KMS-11 (cell line): ENCODE measurements around the gene NRBF2.

Experiments
- H2AFZ ChIP-seq: fragments of 200-600 bp; sonication (generic); 2 replicates; pipeline ENCODE4 v1.6.1; 2016; ENCODE audit warnings: antibody characterized with exemption, mixed run types, low read depth
- H3K27ac ChIP-seq: fragments of 200-600 bp; sonication (generic); 2 replicates; pipeline ENCODE4 v1.6.1; 2016; ENCODE audit warnings: mild to moderate bottlenecking, mixed run types
- H3K27me3 ChIP-seq: fragments of 200-600 bp; sonication (generic); 2 replicates; pipeline ENCODE4 v1.6.1; 2017; ENCODE audit warnings: mild to moderate bottlenecking, low read depth, mixed run types, moderate library complexity; ENCODE audit not compliant: insufficient read depth
- H3K36me3 ChIP-seq: fragments of 200-600 bp; sonication (generic); 2 replicates; pipeline ENCODE4 v1.6.1; 2017; ENCODE audit warnings: mild to moderate bottlenecking, mixed run types; ENCODE audit not compliant: insufficient read depth
- H3K4me1 ChIP-seq: fragments of 200-600 bp; sonication (generic); 2 replicates; pipeline ENCODE4 v1.6.1; 2016; ENCODE audit warnings: mild to moderate bottlenecking, low read depth, mixed run types; ENCODE audit not compliant: poor library complexity, severe bottlenecking
- H3K4me2 ChIP-seq: fragments of 200-600 bp; sonication (generic); 2 replicates; pipeline ENCODE4 v1.7.0; 2016; ENCODE audit warnings: mild to moderate bottlenecking, mixed run types
- H3K4me3 ChIP-seq: fragments of 200-600 bp; sonication (generic); IDR thresholded peaks from 2 replicates; pipeline ENCODE4 v1.6.1; 2017; ENCODE audit warnings: low read depth, low read length, mixed read lengths; ENCODE audit not compliant: insufficient read depth
- H3K79me2 ChIP-seq: fragments of 200-600 bp; sonication (generic); 2 replicates; pipeline ENCODE4 v1.6.1; 2016; ENCODE audit warnings: low read depth, mixed run types; ENCODE audit not compliant: insufficient read depth
- H3K9ac ChIP-seq: fragments of 200-600 bp; sonication (generic); 2 replicates; pipeline ENCODE4 v1.6.1; 2016; ENCODE audit warnings: mild to moderate bottlenecking, mixed run types
- H4K20me1 ChIP-seq: fragments of 200-600 bp; sonication (generic); 2 replicates; pipeline ENCODE4 v1.6.1; 2016; ENCODE audit warnings: mild to moderate bottlenecking, mixed run types; ENCODE audit not compliant: insufficient read depth
- CTCF ChIP-seq: fragments of 200-600 bp; sonication (generic); conservative IDR thresholded peaks from 2 replicates; pipeline ENCODE4 v1.6.1; 2017; ENCODE audit warnings: low read depth, mild to moderate bottlenecking, antibody characterized with exemption, low read length, moderate library complexity, mixed read lengths

Gene NRBF2

DNA sequence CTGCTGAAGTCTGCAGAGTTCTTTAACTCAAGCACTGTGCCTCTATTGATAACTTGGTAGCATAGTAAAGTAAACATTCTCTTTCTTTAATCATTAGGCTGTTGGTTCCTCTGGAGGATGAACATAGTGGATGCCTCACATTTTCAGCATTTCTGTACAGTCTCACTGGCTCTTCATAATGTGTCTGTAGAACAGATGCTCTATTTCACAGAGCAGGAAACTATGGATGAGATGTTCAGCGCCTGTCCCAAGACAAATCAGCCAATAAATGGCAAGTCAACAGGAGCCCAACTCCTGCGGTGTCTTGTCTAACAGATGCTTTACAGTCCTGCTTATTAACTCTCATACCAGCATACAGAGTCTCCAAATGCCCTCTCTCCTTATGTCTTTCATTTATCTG lies 36.5 kb downstream of the NRBF2 start:
- H3K36me3 ChIP-seq, result no peaks in the 10 kb centered on the region

DNA sequence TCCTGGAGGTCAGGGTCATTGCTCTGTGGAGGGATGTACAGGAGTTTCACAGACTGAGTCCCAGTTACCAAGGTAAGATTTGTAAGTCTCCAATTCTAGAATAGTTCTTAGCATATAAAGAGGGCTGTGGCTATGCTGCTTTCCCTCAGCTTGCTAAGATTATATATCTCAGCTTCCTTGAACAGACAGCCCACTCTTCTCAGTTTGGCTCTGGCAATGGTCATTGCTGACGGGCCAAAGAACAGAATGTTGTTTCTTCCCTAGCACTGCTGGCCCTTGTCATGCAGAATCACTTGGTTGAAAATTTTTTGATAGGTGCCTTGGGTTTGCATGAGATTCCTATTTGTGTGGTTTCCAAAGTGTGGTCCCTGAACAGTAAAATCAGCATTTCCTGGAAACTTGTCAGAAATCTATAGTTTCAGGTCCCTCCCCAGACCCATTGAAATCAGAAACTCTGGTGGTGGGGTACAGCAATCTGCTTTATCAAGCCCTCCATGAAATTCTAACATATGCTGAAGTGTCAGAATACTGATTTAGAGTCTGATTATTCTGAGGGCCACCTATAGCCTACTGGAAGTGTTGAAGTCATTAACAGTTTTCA lies 38.2 kb downstream of the NRBF2 start:
- Histone ChIP-seq H3K27me3 (no peaks in the 10 kb centered on the region), H3K9ac (no peak overlapping the region), H2AFZ (no peak overlapping the region), H3K27ac (no peak overlapping the region), H4K20me1 (no peaks in the 10 kb centered on the region), H3K4me2 (peak overlapping the region; percentile 1; the same call in 1 of the 2 replicates), H3K79me2 (no peaks in the 10 kb centered on the region; the same call in 1 of the 2 replicates), H3K36me3 (peaks cover 3% of the 10 kb centered on the region; the same call in 1 of the 2 replicates), H3K4me1 (peaks cover 46% of the 10 kb centered on the region), H3K4me3 (no peak overlapping the region)
- no peak for TF ChIP-seq CTCF

More for the DNA sequence above, 36.5 kb downstream of the NRBF2 start:
- Histone ChIP-seq H4K20me1 (no peaks in the 10 kb centered on the region), H3K27ac (no peak overlapping the region), H2AFZ (no peak overlapping the region), H3K79me2 (no peaks in the 10 kb centered on the region; the same call in 1 of the 2 replicates), H3K4me1 (peaks cover 38% of the 10 kb centered on the region), H3K27me3 (no peaks in the 10 kb centered on the region), H3K9ac (no peak overlapping the region), H3K4me2 (no peak overlapping the region), H3K4me3 (no peak overlapping the region)
- no peak for TF ChIP-seq CTCF

DNA sequence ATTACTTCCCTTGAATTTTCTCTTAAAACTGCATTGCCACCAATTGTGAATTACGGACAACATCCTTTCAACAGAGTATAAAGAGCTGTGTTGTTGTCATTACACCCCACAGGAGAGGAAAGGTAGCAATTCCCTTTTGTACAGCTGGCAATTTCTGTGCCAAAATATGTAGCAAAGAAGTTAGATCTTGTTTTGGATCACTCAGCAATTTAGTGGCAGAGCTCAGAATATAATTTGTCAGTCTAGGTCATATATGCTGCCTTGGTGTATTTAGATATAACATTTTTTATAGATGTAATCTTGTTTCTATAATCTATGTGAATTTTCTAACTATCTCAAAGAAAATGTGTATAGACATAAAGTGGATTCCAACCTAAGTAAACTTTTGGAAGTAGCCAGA lies 38.8 kb downstream of the NRBF2 start:
- peak overlapping the region; percentile 1; the same call in 1 of the 2 replicates for H3K4me2 ChIP-seq
- peaks cover 46% of the 10 kb centered on the region for H3K4me1 ChIP-seq
- no peak overlapping the region for H2AFZ ChIP-seq
- H3K27ac ChIP-seq, result no peak overlapping the region
- H3K36me3 ChIP-seq, result peaks cover 3% of the 10 kb centered on the region; the same call in 1 of the 2 replicates
- no peaks in the 10 kb centered on the region for H4K20me1 ChIP-seq
- H3K27me3 ChIP-seq, result no peaks in the 10 kb centered on the region
- no peak for TF ChIP-seq CTCF
- H3K79me2 ChIP-seq, result no peaks in the 10 kb centered on the region; the same call in 1 of the 2 replicates
- no peak overlapping the region for H3K4me3 ChIP-seq
- no peak overlapping the region for H3K9ac ChIP-seq

DNA sequence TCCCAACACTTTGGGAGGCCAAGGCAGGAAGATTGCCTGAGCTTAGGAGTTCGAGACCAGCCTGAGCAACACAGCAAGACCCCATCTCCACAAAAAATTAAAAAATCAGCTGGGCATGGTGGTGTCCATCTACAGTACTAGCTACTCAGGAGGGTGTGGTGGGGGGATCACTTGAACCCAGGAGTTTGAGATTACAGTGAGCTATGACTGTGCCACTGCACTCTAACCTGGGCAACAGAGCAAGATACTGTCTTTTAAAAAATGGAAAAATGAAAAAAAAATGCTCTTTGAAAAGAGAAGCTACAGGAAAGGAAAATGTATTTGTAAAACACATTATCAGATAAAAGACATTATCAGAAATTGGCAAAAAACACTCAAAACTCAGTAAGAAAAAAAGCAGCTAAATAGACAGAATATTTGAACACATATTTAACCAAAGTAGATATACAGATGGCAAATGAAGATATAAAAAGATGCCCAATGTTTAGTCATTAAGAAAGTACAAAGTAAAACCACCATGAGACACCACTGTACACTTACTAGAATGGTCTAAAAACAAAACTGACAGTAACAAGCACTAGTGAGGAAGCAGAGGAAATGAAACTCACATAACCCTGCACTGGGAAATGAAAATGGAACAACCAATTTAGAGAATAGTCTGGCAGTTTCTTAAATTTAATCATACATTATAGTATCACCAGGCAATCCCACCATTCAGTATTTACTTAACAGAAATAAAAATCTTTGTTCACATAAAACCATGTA lies 40.5 kb downstream of the NRBF2 start:
- Histone ChIP-seq H2AFZ (no peak overlapping the region), H3K36me3 (peaks cover 3% of the 10 kb centered on the region; the same call in 1 of the 2 replicates), H3K9ac (no peak overlapping the region), H3K79me2 (no peaks in the 10 kb centered on the region; the same call in 1 of the 2 replicates), H3K4me2 (peak overlapping the region; percentile 47), H4K20me1 (no peaks in the 10 kb centered on the region), H3K4me1 (peaks cover 46% of the 10 kb centered on the region), H3K27ac (no peak overlapping the region; the same call in 1 of the 2 replicates), H3K27me3 (no peaks in the 10 kb centered on the region), H3K4me3 (no peak overlapping the region)
- no peak for TF ChIP-seq CTCF
